HFFc6 (cell line): ENCODE measurements around the gene CFH. TPM values are rescaled to one million over a fixed set of nuclear protein-coding genes. Genes with fewer than 3 reads are reported as not detected.

Experiments used
- total RNA-seq, 6 experiments: library from RNA; stranded (reverse); fragmentation: NEBNext Ultra II Directional; extraction: Animal tissue kit (Norgen Biotek cat#: 25700); gene quantifications; 2 replicates in 1 of 6; 3 replicates in 5 of 6; pipeline ENCODE4 v1.2.3, GENCODE V29; 2021

The CFH gene
- total RNA-seq, 6 experiments from 2014 or later: 19.8 to 23.1 (median 21.0) TPM

Other genes starting within 250 kb of the CFH start
- 1 to 10 TPM in 2 of 6 experiments, under 1 TPM in 4; 0.23 to 1.4 (median 0.32) TPM for gene KCNT2, start 43.6 kb upstream of the CFH start, total RNA-seq
- gene CFHR3, start 122.8 kb downstream of the CFH start, total RNA-seq: not detected
- under 1 TPM in 2 of 6 experiments, not detected in 4; 0.20 to 0.26 TPM for gene CFHR1, start 167.7 kb downstream of the CFH start, total RNA-seq
- gene CFHR4, start 236.0 kb downstream of the CFH start, total RNA-seq: not detected